Testis (tissue), 2 donors: ENCODE results near the gene TFEB.

Experiments
- CTCF ChIP-seq, 3 experiments: fragments of 450-650 bp in 2 of 3; fragments of 200-600 bp in 1 of 3; sonication (generic) in 1 of 3; IDR thresholded peaks; one replicate each; pipeline ENCODE4 v1.5.1; 2016 to 2019; ENCODE audit warnings: antibody characterized with exemption in 3 of 3, mild to moderate bottlenecking in 2 of 3, moderate library complexity in 1 of 3
- POLR2A ChIP-seq: fragments of 450-650 bp; IDR thresholded peaks from one replicate; pipeline ENCODE4 v1.6.1; 2017; ENCODE audit warnings: antibody characterized with exemption, mild to moderate bottlenecking, moderate library complexity

- TF ChIP-seq POLR2A, result no peak
- no peak for TF ChIP-seq CTCF (IDR thresholded peaks at IDR 0.05)
Observed at GRCh38 chr6:41699063-41699462, 36.3 kb downstream of the TFEB start.
